HepG2 (cell line): ENCODE measurements around the gene FCGBP.
"Not testable (repeated sequence)": the region's sequence is repeated elsewhere in the genome, so short reads cannot be mapped to it uniquely, and the experiment has no call there.

Experiments
- ARNT2 ChIP-seq: sonication (generic); formaldehyde crosslinking; IDR thresholded peaks from 2 replicates; pipeline ENCODE4 v1.8.0; 2022; ENCODE audit warnings: mild to moderate bottlenecking, low read depth, missing genetic modification reagents, moderate library complexity
- TF ChIP-seq, protein P1 (sequence below), 2 experiments: IDR thresholded peaks; 2 replicates each; pipeline ENCODE4 v1.6.1; 2011 to 2012; ENCODE audit warnings: low read length in 2 of 2, borderline replicate concordance in 1 of 2, low read depth in 1 of 2, mild to moderate bottlenecking in 1 of 2, moderate library complexity in 1 of 2

- TF ChIP-seq, protein P1, sequence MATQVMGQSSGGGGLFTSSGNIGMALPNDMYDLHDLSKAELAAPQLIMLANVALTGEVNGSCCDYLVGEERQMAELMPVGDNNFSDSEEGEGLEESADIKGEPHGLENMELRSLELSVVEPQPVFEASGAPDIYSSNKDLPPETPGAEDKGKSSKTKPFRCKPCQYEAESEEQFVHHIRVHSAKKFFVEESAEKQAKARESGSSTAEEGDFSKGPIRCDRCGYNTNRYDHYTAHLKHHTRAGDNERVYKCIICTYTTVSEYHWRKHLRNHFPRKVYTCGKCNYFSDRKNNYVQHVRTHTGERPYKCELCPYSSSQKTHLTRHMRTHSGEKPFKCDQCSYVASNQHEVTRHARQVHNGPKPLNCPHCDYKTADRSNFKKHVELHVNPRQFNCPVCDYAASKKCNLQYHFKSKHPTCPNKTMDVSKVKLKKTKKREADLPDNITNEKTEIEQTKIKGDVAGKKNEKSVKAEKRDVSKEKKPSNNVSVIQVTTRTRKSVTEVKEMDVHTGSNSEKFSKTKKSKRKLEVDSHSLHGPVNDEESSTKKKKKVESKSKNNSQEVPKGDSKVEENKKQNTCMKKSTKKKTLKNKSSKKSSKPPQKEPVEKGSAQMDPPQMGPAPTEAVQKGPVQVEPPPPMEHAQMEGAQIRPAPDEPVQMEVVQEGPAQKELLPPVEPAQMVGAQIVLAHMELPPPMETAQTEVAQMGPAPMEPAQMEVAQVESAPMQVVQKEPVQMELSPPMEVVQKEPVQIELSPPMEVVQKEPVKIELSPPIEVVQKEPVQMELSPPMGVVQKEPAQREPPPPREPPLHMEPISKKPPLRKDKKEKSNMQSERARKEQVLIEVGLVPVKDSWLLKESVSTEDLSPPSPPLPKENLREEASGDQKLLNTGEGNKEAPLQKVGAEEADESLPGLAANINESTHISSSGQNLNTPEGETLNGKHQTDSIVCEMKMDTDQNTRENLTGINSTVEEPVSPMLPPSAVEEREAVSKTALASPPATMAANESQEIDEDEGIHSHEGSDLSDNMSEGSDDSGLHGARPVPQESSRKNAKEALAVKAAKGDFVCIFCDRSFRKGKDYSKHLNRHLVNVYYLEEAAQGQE (IDR thresholded peaks at IDR 0.05; ENCODE audit: borderline replicate concordance in 1 of 2, low read depth in 1 of 2, low read length in 2 of 2) = not testable (repeated sequence)
- TF ChIP-seq ARNT2 (CRISPR knock-in tag) = not testable (repeated sequence)
Observed at GRCh38 chr19:39893366-39894235, 40.8 kb downstream of the FCGBP start.
